GM21528 (cell line): ENCODE measurements around the gene OR9A2.
"Not testable (repeated sequence)": the region's sequence is repeated elsewhere in the genome, so short reads cannot be mapped to it uniquely, and the experiment has no call there.

Source experiments
- ATAC-seq: cut with Tn5 transposase; IDR thresholded peaks from one replicate; pipeline ENCODE4 v1.9.1; 2021; ENCODE audit warnings: mild to moderate bottlenecking, moderate library complexity; ENCODE audit not compliant: unreplicated experiment, low FRiP score

OR9A2 gene

GRCh38 chr7:142978402-142978801 lies 48.5 kb downstream of the OR9A2 start:
- ATAC-seq: not testable (repeated sequence)
